ENCODE results near the gene EDNRB.
"Not testable (repeated sequence)": the region's sequence is repeated elsewhere in the genome, so short reads cannot be mapped to it uniquely, and the experiment has no call there.

The EDNRB gene

DNA sequence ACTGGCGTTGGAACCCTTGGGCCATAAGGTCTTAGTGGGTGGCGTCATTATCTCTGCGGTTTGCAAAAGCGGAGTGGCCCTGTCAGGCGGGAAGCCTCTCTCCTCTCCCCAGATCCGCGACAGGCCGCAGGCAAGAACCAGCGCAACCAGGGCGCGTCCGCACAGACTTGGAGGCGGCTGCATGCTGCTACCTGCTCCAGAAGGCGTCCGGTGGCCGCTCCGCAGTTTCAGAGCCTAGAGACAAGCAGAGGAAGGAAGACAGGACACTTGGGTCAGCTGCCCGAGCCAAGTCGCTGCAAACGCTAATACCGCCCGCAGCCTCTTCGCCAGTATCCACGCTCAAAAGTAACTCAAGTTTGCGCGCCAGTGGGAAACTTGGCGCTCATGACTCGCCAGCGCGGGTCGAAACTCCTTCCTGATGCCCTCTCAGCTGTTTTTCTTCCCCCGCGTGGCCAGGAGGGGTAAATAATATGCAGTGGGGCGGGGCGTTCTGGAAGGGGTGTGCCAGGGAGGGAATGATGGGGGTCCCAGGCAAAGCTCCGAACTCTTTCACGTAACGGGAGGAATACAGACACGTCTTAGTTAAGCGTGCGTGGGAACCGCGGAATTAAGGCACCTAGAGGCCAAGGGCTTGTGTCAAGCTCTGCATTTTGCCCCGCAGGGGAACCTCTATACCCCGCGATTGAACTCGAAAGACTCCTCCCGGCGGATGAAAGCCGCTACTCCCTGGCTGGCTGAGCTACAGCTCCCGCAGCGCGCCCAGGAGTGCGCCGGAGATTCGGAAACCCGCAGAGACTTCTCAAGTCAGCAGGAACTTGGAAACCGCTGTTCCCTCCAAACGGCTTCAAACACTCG, at the start of gene EDNRB:
Gene EDNRB (minus strand): TSS at position 441 of the 855 bp plus-strand sequence. CDS start 258 bp downstream, at position 183.
- in situ Hi-C loops (cut with HindIII; ENCODE audit: low sequenced_read_pairs): no loop called here

DNA sequence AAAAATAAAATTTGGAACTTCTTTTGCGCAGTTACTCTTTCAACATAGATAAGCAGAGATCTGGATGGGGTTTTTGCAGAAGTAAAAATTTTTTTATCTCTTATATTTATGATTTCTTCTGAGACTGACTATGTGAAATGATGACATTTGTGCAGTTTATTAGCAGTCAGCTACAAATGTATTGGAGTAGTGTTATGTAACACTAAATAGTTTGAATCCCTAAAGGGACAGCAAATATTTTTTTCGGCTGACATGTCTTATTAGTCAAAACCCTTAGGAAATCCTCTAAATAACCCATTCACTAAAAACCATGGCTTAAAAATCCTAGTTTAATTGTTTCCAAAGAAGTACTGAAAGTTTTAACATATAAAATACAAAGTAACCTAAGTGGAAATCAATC, 48.0 kb upstream of the EDNRB start:
- in situ Hi-C loops (cut with HindIII; ENCODE audit: low sequenced_read_pairs): no loop called here

DNA sequence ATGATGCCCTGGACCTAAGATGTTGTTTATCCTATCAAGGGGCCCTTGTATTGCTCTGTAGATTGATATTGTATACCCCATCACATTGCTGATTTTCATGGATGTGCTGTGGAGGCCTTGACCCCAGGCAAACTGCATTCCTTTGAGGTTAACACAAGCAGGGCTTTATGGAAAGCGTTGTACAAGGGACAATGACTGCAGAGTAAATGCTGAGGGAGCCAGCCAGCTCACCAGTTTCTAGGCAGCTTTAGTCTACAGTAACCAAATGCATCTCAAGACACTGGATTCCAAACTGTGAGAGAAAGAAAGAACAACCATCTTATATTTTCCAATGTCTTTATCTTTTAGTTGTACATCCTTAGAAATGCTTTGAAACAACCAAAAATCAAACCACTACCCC, 34.1 kb upstream of the EDNRB start:
- in situ Hi-C loops (cut with HindIII; ENCODE audit: low sequenced_read_pairs): no loop called here

DNA sequence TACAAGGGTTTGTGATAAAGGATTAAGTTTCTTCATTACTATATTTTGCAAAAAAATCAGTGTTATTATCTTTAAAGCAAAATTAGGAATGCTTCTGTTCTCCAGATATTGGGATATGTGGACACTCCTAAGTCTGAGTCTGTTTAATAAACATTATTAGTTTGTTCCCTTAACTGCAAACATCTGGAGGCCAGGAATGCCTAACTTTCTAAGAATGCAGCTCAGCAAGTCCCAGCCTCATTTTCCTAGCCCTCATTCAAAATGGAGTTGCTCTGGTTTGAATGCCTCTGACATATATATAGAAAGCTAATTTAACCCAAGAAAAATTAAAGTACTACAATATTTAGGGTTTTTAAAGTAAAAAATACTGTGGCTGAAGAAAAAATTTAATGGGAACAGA, 33.6 kb upstream of the EDNRB start:
- in situ Hi-C loops (cut with HindIII; ENCODE audit: low sequenced_read_pairs): no loop called here

DNA sequence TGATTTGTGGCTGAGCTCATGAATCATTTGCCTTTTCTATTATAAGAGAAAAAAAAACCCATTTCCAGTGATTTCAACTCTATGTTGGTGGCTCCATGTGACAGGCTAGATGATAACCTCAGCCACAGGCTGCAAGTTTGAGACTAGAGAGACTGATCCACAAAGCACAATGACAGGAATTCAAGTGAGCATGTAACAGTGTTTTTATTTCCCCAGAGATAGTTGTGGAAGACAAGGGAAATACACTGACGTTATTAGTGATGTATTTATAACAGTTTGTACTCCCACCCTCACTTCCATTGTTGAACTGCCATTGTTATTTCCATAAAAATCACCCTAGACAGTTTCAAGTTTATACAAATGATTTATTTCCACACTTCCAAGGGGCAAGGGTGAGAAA, 27.9 kb upstream of the EDNRB start:
- in situ Hi-C loops (cut with HindIII; ENCODE audit: low sequenced_read_pairs): no loop called here

DNA sequence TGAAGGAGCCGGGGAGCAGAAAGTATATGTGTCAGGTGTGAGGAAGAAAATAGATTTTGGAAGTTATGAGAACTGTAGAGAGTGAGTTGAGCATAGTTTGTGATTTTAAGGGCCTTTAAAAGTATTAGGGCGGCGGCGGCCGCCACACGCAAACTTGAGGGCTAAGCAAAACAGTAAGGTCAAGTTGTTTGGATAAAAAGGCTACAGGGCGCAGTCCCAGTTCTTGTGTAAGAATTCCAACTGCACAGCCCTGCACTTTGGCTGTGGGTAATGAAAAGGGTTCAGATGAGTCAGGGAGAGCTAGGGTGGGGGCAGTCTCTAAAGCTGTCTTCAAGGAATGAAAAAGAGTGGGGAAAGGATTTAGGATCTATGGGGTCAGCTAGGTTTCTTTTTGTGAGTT, 16.4 kb upstream of the EDNRB start:
- in situ Hi-C loops (cut with HindIII; ENCODE audit: low sequenced_read_pairs): not testable (repeated sequence)

DNA sequence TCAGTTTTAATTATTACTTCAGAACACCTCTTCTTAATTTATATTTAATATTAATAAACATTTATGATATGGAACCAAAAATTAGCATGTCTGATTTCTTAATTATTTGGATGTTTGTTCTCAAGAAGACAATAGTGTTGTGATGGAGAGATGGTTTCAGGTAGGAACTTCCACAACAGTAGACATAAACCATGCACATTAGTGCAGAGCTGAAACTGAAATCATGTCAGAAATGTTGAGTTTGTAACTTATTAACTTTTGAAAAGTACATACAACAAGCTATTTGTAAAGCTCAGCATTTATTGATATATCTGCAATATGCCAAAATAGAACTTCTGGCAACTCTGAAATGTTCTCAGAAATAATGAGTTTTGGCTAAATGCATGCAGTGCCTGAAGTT, 11.8 kb upstream of the EDNRB start:
- in situ Hi-C loops (cut with HindIII; ENCODE audit: low sequenced_read_pairs): no loop called here

DNA sequence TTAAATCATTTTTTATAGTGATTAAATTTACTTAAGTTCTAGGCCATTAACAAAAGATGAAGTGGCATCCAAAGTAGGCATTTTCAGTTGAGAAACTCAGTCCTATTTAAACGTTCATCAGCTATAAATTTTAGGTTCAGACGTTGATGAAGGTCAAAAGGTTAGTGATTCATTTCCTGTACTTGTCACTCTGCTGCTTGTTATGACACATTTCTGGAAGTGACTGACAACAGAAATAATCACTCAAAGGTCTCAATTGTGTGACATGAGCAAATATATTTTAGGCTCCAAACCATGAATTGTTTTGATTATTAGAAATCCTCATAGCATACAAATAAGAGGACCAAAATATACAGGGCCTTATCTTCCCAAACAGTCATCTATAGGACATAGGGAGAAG, 10.3 kb upstream of the EDNRB start:
- in situ Hi-C loops (cut with HindIII; ENCODE audit: low sequenced_read_pairs): no loop called here

DNA sequence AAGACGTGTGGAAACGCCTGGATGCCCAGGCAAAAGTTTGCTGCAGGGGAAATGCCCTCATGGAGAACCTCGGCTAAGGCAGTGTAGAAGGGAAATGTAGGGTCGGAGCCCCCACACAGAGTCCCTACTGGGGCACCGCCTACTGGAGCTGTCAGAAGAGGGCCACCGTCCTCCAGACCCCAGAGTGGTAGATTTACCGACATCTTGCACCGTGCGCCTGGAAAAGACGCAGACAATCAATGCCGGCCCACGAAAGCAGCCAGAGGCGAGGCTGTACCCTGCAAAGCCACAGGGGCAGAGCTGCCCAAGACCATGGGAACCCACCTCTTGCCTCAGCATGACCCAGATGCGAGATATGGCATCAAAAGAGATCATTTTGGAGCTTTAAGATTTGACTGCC, 7.0 kb upstream of the EDNRB start:
- in situ Hi-C loops (cut with HindIII; ENCODE audit: low sequenced_read_pairs): no loop called here

DNA sequence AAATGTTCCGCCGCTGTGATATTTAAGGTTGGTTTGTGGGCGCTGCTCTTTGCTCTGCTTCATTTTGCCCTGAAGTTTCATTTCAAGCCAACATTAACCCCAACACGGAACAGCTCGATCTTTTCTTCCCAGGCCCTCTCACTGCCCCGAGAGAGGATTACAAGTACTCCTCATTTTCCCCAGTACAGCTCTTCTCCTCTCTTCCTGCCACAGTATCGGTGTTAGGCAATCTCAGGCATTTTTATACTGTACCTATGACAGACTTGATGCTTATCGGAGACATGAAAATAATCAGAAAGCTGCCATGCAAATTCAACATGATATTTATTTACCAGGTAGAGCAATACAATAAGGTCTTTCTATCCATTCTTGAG, 1.3 kb upstream of the EDNRB start:
- in situ Hi-C loops (cut with HindIII; ENCODE audit: low sequenced_read_pairs): no loop called here

DNA sequence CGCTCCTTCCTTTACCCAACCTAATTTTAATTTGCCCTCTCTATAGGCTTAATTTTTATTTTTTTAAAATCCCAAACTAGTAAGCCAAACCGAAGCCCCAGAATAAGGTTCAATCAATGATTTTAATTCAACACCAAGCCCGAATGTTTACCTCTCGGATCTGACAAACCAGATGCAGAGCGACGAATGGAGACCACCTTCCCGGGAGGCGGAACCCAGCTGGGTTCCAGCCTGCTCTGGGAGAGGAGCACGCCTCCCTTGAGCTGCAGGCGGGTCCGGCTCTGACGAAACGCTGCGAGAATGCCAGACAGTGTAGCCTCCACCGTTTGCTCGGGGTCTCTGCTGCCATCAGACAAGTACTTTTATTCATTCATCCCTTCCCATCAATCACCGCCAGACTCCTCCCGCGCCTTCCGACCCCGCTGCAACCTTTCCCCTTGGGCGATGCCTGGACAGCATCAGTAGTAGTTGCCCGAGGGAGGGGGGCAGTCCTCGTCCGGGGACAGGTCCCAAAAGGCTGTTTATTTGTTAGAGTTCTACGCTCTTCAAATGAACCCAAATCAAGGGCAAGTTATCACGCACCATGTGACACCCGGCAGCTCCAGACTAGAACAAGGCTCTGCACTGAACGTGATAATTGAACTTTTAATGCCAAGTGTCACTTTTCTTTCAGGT, 752 bp upstream of the EDNRB start:
- in situ Hi-C loops (cut with HindIII; ENCODE audit: low sequenced_read_pairs): no loop called here

DNA sequence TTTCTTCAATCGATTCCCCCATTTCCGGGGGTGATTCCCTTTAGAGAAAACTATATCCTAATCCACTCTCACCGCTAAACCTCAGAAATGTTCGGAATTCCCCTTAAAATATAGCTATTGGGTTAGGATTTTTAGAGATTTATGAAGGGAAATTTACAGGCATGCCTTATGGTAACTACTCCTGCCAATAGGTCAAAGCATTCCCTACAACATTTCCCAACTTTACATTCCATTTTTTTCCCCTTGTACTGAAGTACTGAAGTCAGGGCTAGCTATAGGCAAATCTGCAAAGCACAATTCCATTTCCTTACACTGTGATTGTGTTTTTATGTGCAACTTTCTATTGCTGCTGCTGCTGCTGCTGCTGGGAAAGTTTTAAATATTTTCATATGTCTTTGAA, 2.1 kb downstream of the EDNRB start:
- in situ Hi-C loops (cut with HindIII; ENCODE audit: low sequenced_read_pairs): no loop called here

DNA sequence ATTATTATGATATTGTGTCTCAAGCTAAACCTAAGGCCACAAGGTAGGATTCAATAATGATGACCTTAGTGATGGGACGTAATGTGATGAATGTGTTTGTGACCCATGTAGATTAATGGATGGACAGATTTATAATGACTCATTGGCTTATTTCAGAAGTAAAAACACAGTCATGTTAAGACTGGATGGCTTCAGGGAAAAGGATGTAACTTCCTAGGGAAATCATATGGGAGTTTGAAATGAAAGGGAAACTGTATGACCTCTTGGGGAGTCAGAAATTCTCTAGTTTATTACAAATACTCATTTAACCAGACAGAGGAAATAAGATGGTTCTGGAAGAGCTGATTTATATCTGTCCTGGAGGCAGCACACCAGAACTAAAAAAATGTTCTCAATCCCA, 2.9 kb downstream of the EDNRB start:
- in situ Hi-C loops (cut with HindIII; ENCODE audit: low sequenced_read_pairs): no loop called here

DNA sequence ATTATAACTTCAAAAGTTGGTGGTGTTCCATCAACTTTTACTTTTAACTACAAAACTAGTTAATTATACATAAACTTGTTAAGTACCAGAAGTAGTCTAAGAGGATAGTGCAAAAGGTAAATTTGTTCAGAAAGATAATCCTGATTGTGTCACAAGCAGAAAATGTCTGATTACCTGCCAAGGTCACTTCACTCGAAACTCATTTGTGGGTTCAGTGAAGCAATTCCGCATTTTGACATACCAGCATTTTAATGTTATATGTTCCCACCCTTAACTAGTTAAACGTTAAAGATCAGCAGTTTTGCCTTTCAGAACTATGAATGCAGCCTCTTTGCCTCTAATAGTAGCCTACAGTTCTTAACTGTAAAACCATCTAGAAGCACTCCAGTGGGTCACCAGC, 5.6 kb downstream of the EDNRB start:
- in situ Hi-C loops (cut with HindIII; ENCODE audit: low sequenced_read_pairs): no loop called here

DNA sequence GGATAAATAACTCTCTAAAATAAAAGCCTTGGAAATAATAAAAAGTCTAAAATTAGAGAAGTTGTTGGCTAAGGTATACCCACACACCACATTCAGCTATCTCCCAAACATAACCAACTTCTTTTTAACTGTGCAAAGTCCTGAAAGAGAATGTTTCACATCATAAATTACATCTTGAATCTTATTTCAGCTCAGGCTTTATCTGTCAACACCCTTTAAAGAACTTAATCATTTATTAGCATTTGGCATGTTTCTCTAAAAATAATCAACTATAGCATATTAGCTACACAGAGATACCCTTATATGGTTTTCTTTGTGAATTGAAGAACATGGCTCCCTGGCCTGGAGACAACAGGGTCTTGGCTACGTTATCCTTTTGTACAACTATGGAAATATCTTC, 6.9 kb downstream of the EDNRB start:
- in situ Hi-C loops (cut with HindIII; ENCODE audit: low sequenced_read_pairs): no loop called here

DNA sequence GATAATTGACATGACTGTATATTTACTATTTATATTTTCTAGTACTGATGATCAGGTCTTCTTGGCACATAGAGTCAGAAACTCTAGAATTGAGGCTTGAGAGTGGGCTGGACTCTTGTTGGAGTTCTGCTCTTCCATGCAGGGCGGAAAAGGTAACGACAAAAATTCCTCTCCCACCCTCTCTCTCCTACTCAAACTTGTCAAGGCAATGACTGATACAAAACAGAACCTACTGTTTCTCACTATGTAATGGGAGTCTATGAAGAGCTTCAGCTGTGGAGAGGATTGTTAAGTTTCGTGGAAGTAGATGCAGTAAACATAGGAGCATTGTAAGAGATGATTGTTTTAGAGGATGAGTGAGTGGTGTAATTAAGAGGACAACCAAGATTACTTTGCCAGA, 8.8 kb downstream of the EDNRB start:
- in situ Hi-C loops (cut with HindIII; ENCODE audit: low sequenced_read_pairs): no loop called here

DNA sequence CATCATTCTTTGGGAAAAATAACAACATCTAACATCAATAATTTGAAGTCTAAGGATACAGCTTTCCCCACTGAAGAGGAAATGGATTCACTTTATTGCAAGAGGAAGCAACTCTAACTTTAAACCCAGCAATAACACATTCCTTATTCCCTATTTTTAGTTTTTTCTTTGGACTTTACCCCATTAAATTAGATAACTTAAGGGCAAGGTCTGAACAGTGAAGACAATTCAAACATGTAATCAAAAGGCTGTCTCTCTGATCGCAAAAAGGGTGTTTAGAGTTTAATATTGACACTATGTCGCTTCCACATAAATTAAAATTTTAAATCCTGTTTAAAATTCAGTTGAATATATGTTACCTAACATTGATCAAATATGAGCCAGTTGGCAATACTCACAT, 10.1 kb downstream of the EDNRB start:
- in situ Hi-C loops (cut with HindIII; ENCODE audit: low sequenced_read_pairs): no loop called here

DNA sequence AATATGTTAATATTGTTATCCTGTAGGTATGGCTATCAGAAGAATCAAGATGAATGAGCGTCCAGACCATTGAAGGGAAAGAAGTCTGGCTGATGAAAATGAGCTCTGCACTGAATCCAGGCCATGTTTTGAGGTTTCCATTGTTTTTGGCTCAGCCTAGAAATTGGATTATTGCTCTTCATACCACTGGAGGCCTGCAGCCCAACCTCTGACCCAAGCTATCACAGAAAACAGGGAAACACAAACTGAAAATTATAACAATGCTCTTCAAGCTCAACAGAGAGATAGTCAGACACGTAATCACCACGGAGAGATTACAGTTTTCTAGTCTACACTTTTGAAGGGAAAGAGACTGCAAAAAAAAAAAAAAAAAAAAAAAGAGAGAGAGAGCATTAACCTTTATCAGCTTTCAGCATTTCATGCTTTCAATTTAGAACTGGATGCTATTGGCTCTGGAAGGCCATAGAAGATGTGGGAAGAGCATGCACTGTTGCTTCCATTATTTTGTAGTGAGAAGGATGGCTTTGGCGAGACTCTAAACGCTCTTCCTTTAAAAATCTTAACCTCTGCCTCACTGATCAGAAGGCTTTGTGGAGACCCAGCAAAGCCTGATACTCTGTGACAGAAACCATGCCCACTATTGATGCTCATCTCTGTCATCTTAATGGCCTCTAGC, 10.8 kb downstream of the EDNRB start:
- in situ Hi-C loops (cut with HindIII; ENCODE audit: low sequenced_read_pairs): no loop called here

DNA sequence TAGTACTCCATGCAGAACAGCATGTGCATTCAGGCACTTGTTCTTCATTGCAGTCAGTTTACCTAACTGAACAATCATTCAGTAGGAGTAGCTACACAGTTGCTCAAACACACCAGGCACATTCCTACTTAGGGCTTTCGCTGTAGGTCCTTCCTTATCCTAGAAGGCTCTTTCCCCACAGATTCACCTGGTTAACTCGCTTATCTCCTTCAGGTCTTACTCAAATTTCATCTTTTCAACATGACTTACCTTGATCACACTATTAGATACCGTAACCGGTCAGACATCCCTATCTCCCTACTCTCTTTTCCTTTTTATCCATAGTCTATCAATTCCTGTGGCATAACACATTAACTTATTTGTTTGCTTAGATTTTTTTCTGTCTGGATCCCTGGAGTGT, 14.6 kb downstream of the EDNRB start:
- in situ Hi-C loops (cut with HindIII; ENCODE audit: low sequenced_read_pairs): no loop called here

DNA sequence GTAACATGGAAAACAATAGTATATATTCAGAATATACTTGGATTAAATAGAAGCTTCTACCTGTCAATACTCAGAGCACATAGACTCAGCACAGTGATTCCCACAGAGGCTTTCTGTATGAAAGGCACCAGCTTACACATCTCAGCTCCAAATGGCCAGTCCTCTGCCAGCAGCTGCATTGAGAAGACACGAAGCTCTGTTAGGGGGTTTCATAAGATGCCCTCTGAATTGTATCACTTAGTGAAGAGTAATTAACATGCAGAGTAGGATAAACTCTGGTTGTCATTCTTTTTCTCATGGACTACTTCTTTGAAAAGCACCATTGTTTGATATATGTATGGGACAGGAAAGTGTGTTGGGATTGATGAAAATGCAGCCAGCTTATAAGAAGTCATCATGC, 15.2 kb downstream of the EDNRB start:
- in situ Hi-C loops (cut with HindIII; ENCODE audit: low sequenced_read_pairs): no loop called here

DNA sequence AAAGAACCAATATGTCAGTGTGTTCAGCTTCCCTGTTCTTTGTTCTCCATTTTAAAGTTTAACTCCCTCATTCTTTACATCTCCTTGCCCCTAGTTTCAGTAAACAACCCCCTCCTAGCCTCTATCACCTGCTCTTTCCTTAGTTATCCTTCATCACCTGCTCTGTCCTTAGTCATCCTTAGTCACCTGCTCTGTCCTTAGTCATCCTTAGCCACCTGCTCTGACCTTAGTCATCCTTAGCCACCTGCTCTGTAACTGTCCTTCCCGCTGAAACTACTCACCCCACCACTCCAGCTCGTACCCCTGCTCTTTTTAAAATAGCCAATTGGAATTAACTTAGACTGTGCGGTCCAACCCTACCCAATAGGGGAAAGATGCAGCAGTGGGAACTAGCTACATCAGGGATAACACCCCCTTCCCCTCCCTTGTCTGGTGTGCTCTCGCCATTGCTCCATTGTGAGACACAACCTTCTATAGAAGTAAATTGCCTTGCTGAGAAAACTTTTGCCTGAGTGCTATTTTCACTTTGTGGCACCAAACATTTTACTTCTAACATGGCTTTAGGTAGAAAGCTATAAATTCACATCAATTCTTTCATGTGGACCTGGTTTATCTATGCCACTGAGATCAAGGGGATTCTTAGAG, 16.2 kb downstream of the EDNRB start:
- in situ Hi-C loops (cut with HindIII; ENCODE audit: low sequenced_read_pairs): no loop called here

DNA sequence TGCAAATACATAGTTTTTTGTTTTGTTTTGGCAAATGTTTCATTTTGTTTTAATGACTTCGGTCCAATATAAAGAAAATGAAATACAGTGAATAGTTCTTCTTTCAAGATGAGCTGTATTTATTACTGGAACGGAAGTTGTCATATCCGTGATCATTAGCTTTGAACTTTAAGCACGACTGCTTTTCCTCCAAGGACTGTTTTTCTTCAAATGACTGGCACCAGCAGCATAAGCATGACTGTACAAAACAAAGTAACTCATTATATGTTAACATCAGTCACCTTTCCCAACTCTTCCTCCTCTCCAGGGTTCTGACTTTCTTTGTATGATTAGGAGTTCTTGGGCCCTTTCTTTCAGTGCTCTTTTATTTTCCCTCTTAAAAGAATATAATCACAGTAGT, 20.5 kb downstream of the EDNRB start:
- in situ Hi-C loops (cut with HindIII; ENCODE audit: low sequenced_read_pairs): no loop called here

Data from endothelial cell of hepatic sinusoid (primary cell).